K562 (cell line): ENCODE results near the gene DMWD. TPM values are rescaled to one million over a fixed set of nuclear protein-coding genes. Genes with fewer than 3 reads are reported as not detected.

Experiments
- ATAC-seq: fragments of 200-7000 bp; cut with Tn5 transposase; 3 replicates; pipeline ENCODE4 v1.9.1; 2020; ENCODE audit warnings: moderate library complexity
- BruUV-seq: library from RNA; stranded (reverse); fragments of 400-500 nt; replicated peaks from 2 replicates; lab custom pipeline; 2021; lab: Mats Ljungman, UMichigan
- CTCF ChIA-PET: fragments of 300-600 bp; formaldehyde crosslinking; extraction: SDS; loops from one replicate; lab custom pipeline; 2021; ENCODE audit warnings: low intra/inter-chr PET ratio; lab: Yijun Ruan, JAX
- POLR2A ChIA-PET: fragments of 300-600, 350-650 bp; sonication (Branson Sonifier 250); formaldehyde crosslinking; extraction: SDS; loops from one replicate; lab custom pipeline; 2021; ENCODE audit warnings: antibody characterized with exemption, inconsistent platforms; lab: Yijun Ruan, JAX
- DNase-seq, 4 experiments: peaks; one replicate each; pipeline versions ENCODE4 v3.0.0 to v3.0.0-alpha.2; 2011 to 2018; ENCODE audit warnings: low spot score in 3 of 4, mixed read lengths in 3 of 4; ENCODE audit errors: extremely low read depth in 1 of 4
- FAIRE-seq: peaks from 2 replicates; lab custom pipeline; 2011; peaks lifted over from hg19 to GRCh38; lab: Jason Lieb, UNC
- H2AFZ ChIP-seq: 2 replicates; pipeline ENCODE4 v1.6.0; 2011; ENCODE audit warnings: low read depth, low read length, control low read depth, inconsistent platforms
- H3K27ac ChIP-seq: fragments of 200-600 bp; 3 replicates; pipeline ENCODE4 v1.8.0; 2011; ENCODE audit warnings: low read depth, mild to moderate bottlenecking, control low read depth, inconsistent platforms, low read length, moderate library complexity, mixed read lengths; ENCODE audit errors: extremely low read depth
- H3K27me3 ChIP-seq, 2 experiments: fragments of 300-600 bp in 1 of 2; 2 replicates in 1 of 2; 3 replicates in 1 of 2; pipeline versions ENCODE4 v1.6.0 to v1.8.0; 2011; ENCODE audit warnings: inconsistent platforms in 2 of 2, low read length in 2 of 2, mild to moderate bottlenecking in 1 of 2, mixed read lengths in 1 of 2, moderate library complexity in 1 of 2; ENCODE audit not compliant: control insufficient read depth in 2 of 2, insufficient read depth in 2 of 2
- H3K36me3 ChIP-seq: fragments of 300-600 bp; 3 replicates; pipeline ENCODE4 v1.8.0; 2011; ENCODE audit warnings: mild to moderate bottlenecking, low read length, inconsistent platforms; ENCODE audit not compliant: control insufficient read depth, insufficient read depth
- H3K4me1 ChIP-seq, 2 experiments: fragments of 200-600 bp in 1 of 2; replicated peaks in 1 of 2; 2 replicates in 1 of 2; 3 replicates in 1 of 2; pipeline versions ENCODE4 v1.5.1 to v1.8.0; 2011; ENCODE audit warnings: inconsistent platforms in 2 of 2, low read length in 2 of 2, mild to moderate bottlenecking in 1 of 2, mixed read lengths in 1 of 2, moderate library complexity in 1 of 2; ENCODE audit not compliant: control insufficient read depth in 2 of 2, insufficient read depth in 2 of 2
- H3K4me2 ChIP-seq: 2 replicates; pipeline ENCODE4 v1.6.1; 2011; ENCODE audit warnings: low read length, control low read depth, inconsistent platforms, mixed read lengths; ENCODE audit not compliant: insufficient read depth
- H3K4me3 ChIP-seq: fragments of 200-600 bp; sonication (generic), shearing (Covaris generic); 2 replicates; pipeline ENCODE4 v1.5.1; 2016; ENCODE audit warnings: control low read depth, inconsistent platforms
- H3K79me2 ChIP-seq: fragments of 200-600 bp; 3 replicates; pipeline ENCODE4 v1.8.0; 2011; ENCODE audit warnings: low read length, inconsistent platforms; ENCODE audit not compliant: control insufficient read depth, insufficient read depth
- H3K9ac ChIP-seq, 2 experiments: 2 replicates each; pipeline versions ENCODE4 v1.6.0 to v1.6.1; 2011; ENCODE audit warnings: low read depth in 2 of 2, low read length in 2 of 2, control low read depth in 1 of 2, inconsistent platforms in 1 of 2, mild to moderate bottlenecking in 1 of 2, mixed read lengths in 1 of 2; ENCODE audit not compliant: insufficient read depth in 1 of 2
- H3K9me1 ChIP-seq: one replicate; pipeline ENCODE4 v1.6.0; 2011; ENCODE audit warnings: inconsistent platforms, mild to moderate bottlenecking, low read length, moderate library complexity; ENCODE audit not compliant: control insufficient read depth, insufficient read depth
- H3K9me3 ChIP-seq: replicated peaks from 2 replicates; pipeline ENCODE4 v1.5.1; 2011; ENCODE audit warnings: low read depth, low read length, inconsistent platforms; ENCODE audit not compliant: control insufficient read depth, insufficient read depth
- H4K20me1 ChIP-seq: replicated peaks from 2 replicates; pipeline ENCODE4 v1.6.1; 2011; ENCODE audit warnings: low read length, inconsistent platforms, mixed read lengths; ENCODE audit not compliant: control insufficient read depth, insufficient read depth
- BCOR ChIP-seq: fragments of 450-650 bp; IDR thresholded peaks from 2 replicates; pipeline ENCODE4 v1.6.1; 2016
- HDAC2 ChIP-seq: fragments of 450-650 bp; IDR thresholded peaks from 2 replicates; pipeline ENCODE4 v1.6.1; 2016; ENCODE audit warnings: mild to moderate bottlenecking
- JUND ChIP-seq, 2 experiments: IDR thresholded peaks; 2 replicates in 1 of 2; 3 replicates in 1 of 2; pipeline ENCODE4 v1.6.1; 2011; ENCODE audit warnings: borderline replicate concordance in 2 of 2, low read depth in 2 of 2, low read length in 2 of 2, improper control_type of control experiment in 1 of 2, missing biosample characterization in 1 of 2, missing genetic modification characterization in 1 of 2, missing genetic modification reagents in 1 of 2
- NBN ChIP-seq: fragments of 450-650 bp; IDR thresholded peaks from 2 replicates; pipeline ENCODE4 v1.6.1; 2016; ENCODE audit warnings: low read depth, mild to moderate bottlenecking
- NFE2 ChIP-seq: IDR thresholded peaks from 2 replicates; pipeline ENCODE4 v1.6.1; 2014; ENCODE audit warnings: antibody characterized with exemption, low read depth
- NFIC ChIP-seq: fragments of 450-650 bp; IDR thresholded peaks from 2 replicates; pipeline ENCODE4 v1.6.1; 2017; ENCODE audit warnings: mild to moderate bottlenecking, inconsistent platforms
- TSC22D4 ChIP-seq: fragments of 450-650 bp; IDR thresholded peaks from 2 replicates; pipeline ENCODE4 v1.6.1; 2016; ENCODE audit warnings: missing genetic modification characterization, missing biosample characterization, control low read depth
- YY1 ChIP-seq, 3 experiments: IDR thresholded peaks; 2 replicates each; pipeline ENCODE4 v1.6.1; 2011; ENCODE audit warnings: low read length in 2 of 3, mild to moderate bottlenecking in 2 of 3, moderate library complexity in 2 of 3, borderline replicate concordance in 1 of 3, control low read depth in 1 of 3, low read depth in 1 of 3; ENCODE audit not compliant: insufficient read depth in 3 of 3, insufficient replicate concordance in 2 of 3, control insufficient read depth in 1 of 3, insufficient read length in 1 of 3; ENCODE audit errors: extremely low read depth in 1 of 3
- ZFP36 ChIP-seq: fragments of 150-350 bp; IDR thresholded peaks from 2 replicates; pipeline ENCODE4 v1.6.1; 2018; ENCODE audit warnings: low read length, low read depth; ENCODE audit not compliant: partially characterized antibody
- ZNF316 ChIP-seq: fragments of 450-650 bp; IDR thresholded peaks from 2 replicates; pipeline ENCODE4 v1.6.1; 2016
- ZNF75A ChIP-seq: fragments of 450-650 bp; formaldehyde crosslinking; IDR thresholded peaks from 2 replicates; pipeline ENCODE4 v1.4.0; 2020; ENCODE audit warnings: mild to moderate bottlenecking
- WGBS: fragments of 100-300 bp; shearing (Covaris generic); methylation state at CpG from one replicate; pipeline ENCODE4 v1.1.6; 2016; ENCODE audit warnings: low coverage, mixed read lengths; ENCODE audit not compliant: insufficient coverage; ENCODE audit errors: missing lambda C conversion rate; 5-methylcytosine and 5-hydroxymethylcytosine counted together
- in situ Hi-C: fragments of 300-500 bp; cut with MboI; formaldehyde crosslinking; loops from 4 replicates; pipeline ENCODE4 v1.15.0; 2018; ENCODE audit warnings: inconsistent platforms, mixed read lengths
- intact Hi-C: fragments of 100-400 bp; cut with micrococcal nuclease; formaldehyde crosslinking; loops from 2 replicates; pipeline ENCODE4 v1.14.2; 2022
- polyA plus RNA-seq, 8 experiments: library from polyadenylated mRNA; depleted of rRNA in 4 of 8; stranded (reverse) in 5 of 8; unstranded in 3 of 8; fragments of >200 nt; fragmentation: Nextera tagmentation in 2 of 8; fragmentation: Illumina TruSeq in 1 of 8; extraction: Ambion mirVana in 2 of 8; extraction: Trizol in 1 of 8; gene quantifications; 2 replicates each; pipeline versions ENCODE4 v1.2.1 to v1.2.3, GENCODE V29; 2011 to 2014; ENCODE audit warnings: inconsistent platforms in 1 of 8, missing spikeins in 1 of 8
- total RNA-seq, 7 experiments: library from RNA; depleted of rRNA in 6 of 7; stranded (reverse); fragments of >200 nt in 6 of 7; fragmentation: Illumina TruSeq in 2 of 7; extraction: Trizol in 2 of 7; gene quantifications; 2 replicates each; pipeline versions ENCODE4 v1.2.1 to v1.2.3, GENCODE V29; 2011 to 2021; ENCODE audit warnings: low replicate concordance in 1 of 7
- TF ChIP-seq, protein P1 (sequence below), 2 experiments: fragments of 450-650 bp in 1 of 2; sonication (generic) in 1 of 2; formaldehyde crosslinking in 1 of 2; IDR thresholded peaks in 1 of 2; conservative IDR thresholded peaks in 1 of 2; 2 replicates each; pipeline versions ENCODE4 v1.6.1 to v1.8.1; 2016 to 2023; ENCODE audit warnings: mild to moderate bottlenecking in 2 of 2, moderate library complexity in 2 of 2, inconsistent platforms in 1 of 2, missing genetic modification reagents in 1 of 2
- TF ChIP-seq, protein P2 (sequence below): fragments of 200-800 bp; sonication (Bioruptor generic); IDR thresholded peaks from 2 replicates; pipeline ENCODE4 v1.6.1; 2017; ENCODE audit warnings: missing genetic modification characterization, missing compliant biosample characterization
- TF ChIP-seq, protein P3 (sequence below): fragments of 250-450 bp; sonication (Bioruptor Pico); IDR thresholded peaks from 2 replicates; pipeline ENCODE4 v1.8.0; 2022; ENCODE audit warnings: moderate library complexity, mild to moderate bottlenecking, inconsistent platforms

The DMWD gene
- total and polyA plus RNA-seq, 9 of the 15 experiments (the other 6 are each of a cell fraction or from before 2014, with no cell fraction given): 4.7 to 54.6 (median 19.0) TPM

DNA sequence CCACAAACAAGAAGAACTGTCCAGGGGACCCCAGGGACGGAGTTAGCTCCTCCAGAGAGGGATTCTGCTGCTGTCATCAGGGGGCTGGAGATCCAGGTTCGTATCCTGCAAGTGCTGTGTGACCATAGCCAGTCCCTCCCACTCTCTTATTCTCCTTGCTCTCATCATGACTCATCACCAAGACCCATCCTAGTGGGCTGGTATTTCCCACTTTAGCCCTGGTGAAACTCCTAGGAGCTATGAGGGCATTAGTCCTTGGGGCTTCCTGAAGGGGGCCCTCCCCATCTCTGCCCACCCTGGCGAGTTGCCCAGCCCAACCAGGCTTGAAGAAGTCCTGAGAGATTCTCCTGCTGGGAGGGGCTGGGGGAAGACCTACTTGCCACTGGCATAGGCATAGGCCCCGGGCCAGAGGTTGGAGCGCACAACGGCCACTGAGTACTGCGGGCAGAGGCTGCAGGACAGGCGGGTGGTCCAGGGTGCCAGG is 7.5 kb upstream of the DMWD start:
- no peak overlapping the region for H3K4me3 ChIP-seq
- no peak overlapping the region for H3K9ac ChIP-seq
- DNase-seq (peak in 2 of 4 experiments; percentile 37 to 39), ATAC-seq (peak; percentile 38), FAIRE-seq (peak; percentile 82)
- H3K4me1 ChIP-seq: peaks cover 9 to 23% of the 10 kb centered on the region in 2 experiments; a peak in 3 of 5 replicates
- no peak overlapping the region for H2AFZ ChIP-seq
- no peak overlapping the region for H3K4me2 ChIP-seq
- WGBS: 60% methylated on average over 7 of the region's 8 CpGs
- CTCF ChIA-PET: interaction anchor here (2.7 kb wide), 1 partner anchor 30 kb away, joined by 22 read pairs; the partner anchor contains the start of gene SIX5
- intact Hi-C loops: no loop called here
- no peaks in the 10 kb centered on the region for H3K36me3 ChIP-seq
- POLR2A ChIA-PET: interaction anchor here (0.9 to 1.7 kb wide), 2 partner anchors 14 to 30 kb away, joined by 4 to 7 read pairs; partner anchors contain the start of gene SIX5
- H3K9me3 ChIP-seq: no peaks in the 10 kb centered on the region
- in situ Hi-C loops: loop anchor here (10.0 kb wide), 1 partner anchor 205 kb away; no protein-coding TSS in a partner anchor
- H3K27me3 ChIP-seq: no peaks in the 10 kb centered on the region
- H3K79me2 ChIP-seq: no peaks in the 10 kb centered on the region
- no peaks in the 10 kb centered on the region for H3K9me1 ChIP-seq
- no peaks in the 10 kb centered on the region for H4K20me1 ChIP-seq
- BruUV-seq: no TSS peak
- H3K27ac ChIP-seq: no peak overlapping the region
- TF ChIP-seq, protein P1, sequence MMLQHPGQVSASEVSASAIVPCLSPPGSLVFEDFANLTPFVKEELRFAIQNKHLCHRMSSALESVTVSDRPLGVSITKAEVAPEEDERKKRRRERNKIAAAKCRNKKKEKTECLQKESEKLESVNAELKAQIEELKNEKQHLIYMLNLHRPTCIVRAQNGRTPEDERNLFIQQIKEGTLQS (IDR thresholded peaks at IDR 0.05): peak; percentile 77
- TF ChIP-seq, protein P1 (CRISPR knock-in tag; conservative IDR thresholded peaks at IDR 0.05): no peak
- TF ChIP-seq TSC22D4 (tag) (no peak), NBN (no peak), ZNF316 (0 out of 2 replicates have a peak, but pooled peaks have one; percentile 16), ZNF75A (CRISPR knock-in tag) (no peak), NFIC (0 out of 2 replicates have a peak, but pooled peaks have one; percentile 46), JUND (IDR thresholded peaks at IDR 0.05; ENCODE audit: borderline replicate concordance, low read depth, low read length) (0 out of 2 replicates have a peak, but pooled peaks have one; percentile 11), JUND (tag; IDR thresholded peaks at IDR 0.05; ENCODE audit: borderline replicate concordance, low read depth, low read length) (no peak; the same call in 2 of the 3 replicates), ZFP36 (peak; percentile 60), BCOR (peak; percentile 52; the same call in 1 of the 2 replicates), HDAC2 (0 out of 2 replicates have a peak, but pooled peaks have one; percentile 20), NFE2 (0 out of 2 replicates have a peak, but pooled peaks have one; percentile 33), YY1 (IDR thresholded peaks at IDR 0.05; ENCODE audit: borderline replicate concordance in 1 of 3, control insufficient read depth in 1 of 3, extremely low read depth in 1 of 3, insufficient read depth in 3 of 3, insufficient read length in 1 of 3, insufficient replicate concordance in 2 of 3, low read depth in 1 of 3, low read length in 2 of 3) (no peak)
- TF ChIP-seq, protein P2, sequence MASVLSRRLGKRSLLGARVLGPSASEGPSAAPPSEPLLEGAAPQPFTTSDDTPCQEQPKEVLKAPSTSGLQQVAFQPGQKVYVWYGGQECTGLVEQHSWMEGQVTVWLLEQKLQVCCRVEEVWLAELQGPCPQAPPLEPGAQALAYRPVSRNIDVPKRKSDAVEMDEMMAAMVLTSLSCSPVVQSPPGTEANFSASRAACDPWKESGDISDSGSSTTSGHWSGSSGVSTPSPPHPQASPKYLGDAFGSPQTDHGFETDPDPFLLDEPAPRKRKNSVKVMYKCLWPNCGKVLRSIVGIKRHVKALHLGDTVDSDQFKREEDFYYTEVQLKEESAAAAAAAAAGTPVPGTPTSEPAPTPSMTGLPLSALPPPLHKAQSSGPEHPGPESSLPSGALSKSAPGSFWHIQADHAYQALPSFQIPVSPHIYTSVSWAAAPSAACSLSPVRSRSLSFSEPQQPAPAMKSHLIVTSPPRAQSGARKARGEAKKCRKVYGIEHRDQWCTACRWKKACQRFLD (CRISPR knock-in tag): no peak
- TF ChIP-seq, protein P3, sequence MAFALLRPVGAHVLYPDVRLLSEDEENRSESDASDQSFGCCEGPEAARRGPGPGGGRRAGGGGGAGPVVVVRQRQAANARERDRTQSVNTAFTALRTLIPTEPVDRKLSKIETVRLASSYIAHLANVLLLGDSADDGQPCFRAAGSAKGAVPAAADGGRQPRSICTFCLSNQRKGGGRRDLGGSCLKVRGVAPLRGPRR (CRISPR knock-in tag): no peak
